Neural progenitor cell (in vitro differentiated cells): ENCODE results near the gene QPCT.

Source experiments
- CTCF ChIP-seq: fragments of 200-600 bp; sonication (generic); IDR thresholded peaks from 2 replicates; pipeline ENCODE4 v1.5.1; 2017; ENCODE audit warnings: antibody characterized with exemption, mild to moderate bottlenecking
- EZH2phosphoT487 ChIP-seq: fragments of 200-600 bp; sonication (generic); IDR thresholded peaks from 2 replicates; pipeline ENCODE4 v1.6.1; 2017; ENCODE audit warnings: antibody characterized with exemption

DNA sequence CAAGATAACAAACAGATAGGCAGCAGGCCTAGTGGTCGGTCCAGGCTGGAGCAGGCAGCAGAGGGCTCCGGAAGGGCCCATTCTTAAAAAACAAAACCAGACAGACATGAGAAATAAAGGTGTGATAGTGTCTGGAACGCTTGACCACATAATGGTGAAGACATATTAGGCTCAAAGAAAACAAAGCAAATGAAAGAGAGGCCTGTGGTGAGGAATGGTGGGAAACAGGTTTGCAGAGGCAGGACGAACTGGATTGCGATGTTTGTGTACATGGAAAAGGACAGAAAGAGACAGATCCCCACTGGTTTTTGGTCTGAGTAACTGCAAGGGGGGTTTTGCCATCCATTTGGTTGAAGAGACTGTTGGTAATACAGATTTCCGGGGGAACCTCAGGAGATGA is 19.9 kb downstream of the QPCT start:
- no peak for TF ChIP-seq EZH2phosphoT487
- no peak for TF ChIP-seq CTCF
